ENCODE results near the gene DRP2.

- TF ChIP-seq POLR2AphosphoS5 (IDR thresholded peaks at IDR 0.05; ENCODE audit: low read depth, low read length) (no peak), TAF1 (IDR thresholded peaks at IDR 0.05; ENCODE audit: low read depth, low read length) (no peak), POLR2A (IDR thresholded peaks at IDR 0.05; ENCODE audit: low read depth, low read length) (no peak), PAX5 (IDR thresholded peaks at IDR 0.05; ENCODE audit: insufficient read depth, low read length, severe bottlenecking) (no peak), SPI1 (IDR thresholded peaks at IDR 0.05; ENCODE audit: low read depth, low read length) (no peak)
These were observed 9.6 kb downstream of the DRP2 start for GRCh38 chrX:101229170-101229569.
